Hepatocyte (in vitro differentiated cells): Measurements from ENCODE around the gene USP54. TPM values are rescaled to one million over a fixed set of nuclear protein-coding genes. Genes with fewer than 3 reads are reported as not detected.

ENCODE experiments used
- DNase-seq: peaks from one replicate; pipeline ENCODE4 v3.0.0-alpha.2; 2016; ENCODE audit warnings: low spot score
- H2AFZ ChIP-seq: fragments of 200-600 bp; sonication (generic); 2 replicates; pipeline ENCODE4 v1.6.0; 2016; ENCODE audit warnings: antibody characterized with exemption, mild to moderate bottlenecking
- H3K27ac ChIP-seq: fragments of 200-600 bp; sonication (generic); 2 replicates; pipeline ENCODE4 v1.5.1; 2016; ENCODE audit warnings: mild to moderate bottlenecking
- H3K27me3 ChIP-seq: fragments of 200-600 bp; sonication (generic); 2 replicates; pipeline ENCODE4 v1.6.1; 2016
- H3K36me3 ChIP-seq: fragments of 200-600 bp; sonication (generic); replicated peaks from 2 replicates; pipeline ENCODE4 v1.5.1; 2016; ENCODE audit warnings: low read depth; ENCODE audit not compliant: insufficient read depth
- H3K4me1 ChIP-seq: fragments of 200-600 bp; sonication (generic); 2 replicates; pipeline ENCODE4 v1.5.1; 2016; ENCODE audit warnings: mild to moderate bottlenecking, moderate library complexity; ENCODE audit not compliant: insufficient read depth
- H3K4me2 ChIP-seq: fragments of 200-600 bp; sonication (generic); 2 replicates; pipeline ENCODE4 v1.6.0; 2016
- H3K4me3 ChIP-seq: fragments of 200-600 bp; sonication (generic); 2 replicates; pipeline ENCODE4 v1.5.1; 2016; ENCODE audit warnings: mild to moderate bottlenecking
- H3K79me2 ChIP-seq: fragments of 200-600 bp; sonication (generic); 2 replicates; pipeline ENCODE4 v1.6.0; 2017; ENCODE audit warnings: mild to moderate bottlenecking
- H3K9me2 ChIP-seq: fragments of 200-600 bp; sonication (generic); replicated peaks from 2 replicates; pipeline ENCODE4 v1.6.0; 2017; ENCODE audit warnings: mild to moderate bottlenecking; ENCODE audit not compliant: insufficient read depth
- H3K9me3 ChIP-seq: fragments of 200-600 bp; sonication (generic); 2 replicates; pipeline ENCODE4 v1.5.1; 2016; ENCODE audit warnings: low read depth, mild to moderate bottlenecking
- H4K20me1 ChIP-seq: fragments of 200-600 bp; sonication (generic); 2 replicates; pipeline ENCODE4 v1.6.0; 2016; ENCODE audit warnings: mild to moderate bottlenecking; ENCODE audit not compliant: insufficient read depth, poor library complexity, severe bottlenecking
- CTCF ChIP-seq: fragments of 200-600 bp; sonication (generic); IDR thresholded peaks from 2 replicates; pipeline ENCODE4 v1.5.1; 2016; ENCODE audit warnings: antibody characterized with exemption, mild to moderate bottlenecking; ENCODE audit not compliant: poor library complexity
- EZH2 ChIP-seq: fragments of 200-600 bp; sonication (generic); IDR thresholded peaks from 2 replicates; pipeline ENCODE4 v1.6.1; 2016; ENCODE audit warnings: antibody characterized with exemption, mild to moderate bottlenecking, borderline replicate concordance
- EZH2phosphoT487 ChIP-seq: fragments of 200-600 bp; sonication (generic); IDR thresholded peaks from one replicate; pipeline ENCODE4 v1.6.1; 2018; ENCODE audit warnings: antibody characterized with exemption, mild to moderate bottlenecking, low read depth, moderate library complexity; ENCODE audit not compliant: unreplicated experiment, severe bottlenecking
- WGBS: methylation state at CpG from one replicate; pipeline ENCODE4 v1.1.6; 2016; ENCODE audit warnings: low lambda C conversion rate; ENCODE audit errors: missing lambda C conversion rate; 5-methylcytosine and 5-hydroxymethylcytosine counted together
- polyA plus RNA-seq: library from polyadenylated mRNA; unstranded; fragments of >200 nt; fragmentation: Nextera tagmentation; extraction: Ambion mirVana; gene quantifications from 2 replicates; pipeline ENCODE4 v1.2.1, GENCODE V29; 2016
- total RNA-seq: library from RNA; depleted of rRNA; stranded (reverse); fragments of >200 nt; gene quantifications from 2 replicates; pipeline ENCODE4 v1.2.3, GENCODE V29; 2014

The USP54 gene
- total and polyA plus RNA-seq, 2 experiments from 2014 or later, result 13.2 to 61.6 TPM

GRCh38 chr10:73537709-73538108 lies 53.4 kb downstream of the USP54 start:
- TF ChIP-seq EZH2phosphoT487, result no peak
- no peak for TF ChIP-seq CTCF
- TF ChIP-seq EZH2, result no peak
- no peak for DNase-seq
- WGBS, result 93% methylated on average over 7 of the region's 7 CpGs

GRCh38 chr10:73537288-73537687 lies 53.9 kb downstream of the USP54 start:
- Histone ChIP-seq H3K4me1 (no peaks in the 10 kb centered on the region), H3K27me3 (no peaks in the 10 kb centered on the region), H3K4me3 (no peak overlapping the region), H3K79me2 (no peaks in the 10 kb centered on the region), H3K4me2 (no peak overlapping the region), H3K27ac (no peak overlapping the region), H2AFZ (no peak overlapping the region), H3K36me3 (no peaks in the 10 kb centered on the region), H4K20me1 (no peaks in the 10 kb centered on the region), H3K9me3 (no peaks in the 10 kb centered on the region), H3K9me2 (no peaks in the 10 kb centered on the region)
- TF ChIP-seq EZH2 (no peak), CTCF (no peak), EZH2phosphoT487 (no peak)
- no peak for DNase-seq
- WGBS, result 79% methylated on average over 2 of the region's 2 CpGs

More at GRCh38 chr10:73537709-73538108, 53.4 kb downstream of the USP54 start:
- H3K27ac ChIP-seq, result no peak overlapping the region
- H4K20me1 ChIP-seq, result no peaks in the 10 kb centered on the region
- H3K4me1 ChIP-seq, result no peaks in the 10 kb centered on the region
- no peak overlapping the region for H3K4me2 ChIP-seq
- no peaks in the 10 kb centered on the region for H3K9me2 ChIP-seq
- H2AFZ ChIP-seq, result no peak overlapping the region
- no peaks in the 10 kb centered on the region for H3K27me3 ChIP-seq
- no peaks in the 10 kb centered on the region for H3K36me3 ChIP-seq
- no peak overlapping the region for H3K4me3 ChIP-seq
- no peaks in the 10 kb centered on the region for H3K9me3 ChIP-seq
- no peaks in the 10 kb centered on the region for H3K79me2 ChIP-seq

GRCh38 chr10:73534857-73535256 lies 56.3 kb downstream of the USP54 start:
- H3K9me3 ChIP-seq, result no peaks in the 10 kb centered on the region
- WGBS, result 91% methylated on average over 1 of the region's 1 CpG
- no peak overlapping the region for H3K27ac ChIP-seq
- no peaks in the 10 kb centered on the region for H3K79me2 ChIP-seq
- H2AFZ ChIP-seq, result no peak overlapping the region
- H3K9me2 ChIP-seq, result no peaks in the 10 kb centered on the region
- no peak for DNase-seq
- H3K4me3 ChIP-seq, result no peak overlapping the region
- no peaks in the 10 kb centered on the region for H3K36me3 ChIP-seq
- no peaks in the 10 kb centered on the region for H4K20me1 ChIP-seq
- H3K4me2 ChIP-seq, result no peak overlapping the region
- H3K4me1 ChIP-seq, result no peaks in the 10 kb centered on the region
- no peaks in the 10 kb centered on the region for H3K27me3 ChIP-seq
- TF ChIP-seq CTCF, result no peak
- no peak for TF ChIP-seq EZH2
- TF ChIP-seq EZH2phosphoT487, result no peak
